NCI-H146 (cell line): ENCODE data around the gene ZFAND3.

ENCODE experiments used
- DNase-seq: peaks from one replicate; lab custom pipeline; 2025; lab: John Stamatoyannopoulos, UW

ZFAND3 gene

GRCh38 chr6:38134704-38135088, 315.2 kb downstream of the ZFAND3 start:
- no peak for DNase-seq

- peak; percentile 84 for DNase-seq
Measured at GRCh38 chr6:38136547-38136946, 317.0 kb downstream of the ZFAND3 start.

GRCh38 chr6:38137608-38138265, 318.2 kb downstream of the ZFAND3 start:
- peak; percentile 91 for DNase-seq

GRCh38 chr6:38138374-38138773, 318.8 kb downstream of the ZFAND3 start:
- DNase-seq = no peak

GRCh38 chr6:38141085-38141484, 321.6 kb downstream of the ZFAND3 start:
- no peak for DNase-seq

GRCh38 chr6:38141716-38142115, 322.2 kb downstream of the ZFAND3 start:
- no peak for DNase-seq

GRCh38 chr6:38142178-38142902, 322.8 kb downstream of the ZFAND3 start:
- no peak for DNase-seq

GRCh38 chr6:38143191-38144150, 323.9 kb downstream of the ZFAND3 start:
- peak; percentile 68 for DNase-seq

GRCh38 chr6:38144365-38144945, 324.9 kb downstream of the ZFAND3 start:
- no peak for DNase-seq

- no peak for DNase-seq
Measured at GRCh38 chr6:38146021-38146733, 326.6 kb downstream of the ZFAND3 start.

GRCh38 chr6:38146734-38147027, 327.2 kb downstream of the ZFAND3 start:
- no peak for DNase-seq

GRCh38 chr6:38148606-38149005, 329.1 kb downstream of the ZFAND3 start:
- DNase-seq = no peak

GRCh38 chr6:38149531-38149930, 330.0 kb downstream of the ZFAND3 start:
- DNase-seq = peak; percentile 54

- no peak for DNase-seq
Measured at GRCh38 chr6:38150021-38150420, 330.5 kb downstream of the ZFAND3 start.

GRCh38 chr6:38150681-38151296, 331.3 kb downstream of the ZFAND3 start:
- no peak for DNase-seq

- DNase-seq = no peak
Measured at GRCh38 chr6:38151580-38152500, 332.3 kb downstream of the ZFAND3 start.

GRCh38 chr6:38152620-38153019, 333.1 kb downstream of the ZFAND3 start:
- no peak for DNase-seq

GRCh38 chr6:38153076-38153797, 333.7 kb downstream of the ZFAND3 start:
- DNase-seq = no peak

- no peak for DNase-seq
Measured at GRCh38 chr6:38153798-38154345, 334.3 kb downstream of the ZFAND3 start.
